Adipocyte (in vitro differentiated cells): ENCODE results near the gene CDH18.

Experiments used
- DNase-seq: peaks from one replicate; pipeline ENCODE4 v3.0.0-alpha.2; 2015; ENCODE audit warnings: low read depth
- H3K27me3 ChIP-seq: replicated peaks from 2 replicates; pipeline ENCODE4 v1.7.0; 2013; ENCODE audit warnings: mild to moderate bottlenecking, low read length, moderate library complexity; ENCODE audit not compliant: control insufficient read depth, insufficient read depth
- H3K36me3 ChIP-seq: 2 replicates; pipeline ENCODE4 v1.7.0; 2013; ENCODE audit warnings: low read length, mild to moderate bottlenecking, moderate library complexity; ENCODE audit not compliant: control insufficient read depth, insufficient read depth, severe bottlenecking
- H3K4me1 ChIP-seq: 2 replicates; pipeline ENCODE4 v1.7.0; 2013; ENCODE audit warnings: mild to moderate bottlenecking, low read length, moderate library complexity; ENCODE audit not compliant: control insufficient read depth, insufficient read depth
- H3K4me3 ChIP-seq: 2 replicates; pipeline ENCODE4 v1.7.0; 2013; ENCODE audit warnings: mild to moderate bottlenecking, low read length, moderate library complexity
- H3K9ac ChIP-seq: 2 replicates; pipeline ENCODE4 v1.7.0; 2013; ENCODE audit warnings: mild to moderate bottlenecking, low read length, moderate library complexity
- H3K9me3 ChIP-seq: 2 replicates; pipeline ENCODE4 v1.7.0; 2013; ENCODE audit warnings: mild to moderate bottlenecking, low read length, moderate library complexity; ENCODE audit not compliant: control insufficient read depth

CDH18 gene

GRCh38 chr5:19988457-19988856, 457 bp upstream of the CDH18 start:
- Histone ChIP-seq H3K27me3 (peaks cover 35% of the 10 kb centered on the region), H3K4me3 (peak overlapping the region; percentile 71), H3K9ac (no peak overlapping the region), H3K9me3 (no peaks in the 10 kb centered on the region), H3K4me1 (peaks cover 9% of the 10 kb centered on the region), H3K36me3 (no peaks in the 10 kb centered on the region)
- no peak for DNase-seq

GRCh38 chr5:19986806-19987205, 1.2 kb downstream of the CDH18 start:
- Histone ChIP-seq H3K27me3 (peaks cover 35% of the 10 kb centered on the region), H3K4me1 (peaks cover 9% of the 10 kb centered on the region), H3K9me3 (no peaks in the 10 kb centered on the region), H3K4me3 (no peak overlapping the region), H3K9ac (no peak overlapping the region), H3K36me3 (no peaks in the 10 kb centered on the region)
- no peak for DNase-seq

- no peaks in the 10 kb centered on the region for H3K9me3 ChIP-seq
- peaks cover 9% of the 10 kb centered on the region for H3K4me1 ChIP-seq
- no peak overlapping the region for H3K9ac ChIP-seq
- H3K27me3 ChIP-seq, result peaks cover 35% of the 10 kb centered on the region
- H3K36me3 ChIP-seq, result no peaks in the 10 kb centered on the region
- H3K4me3 ChIP-seq, result no peak overlapping the region
- DNase-seq, result peak; percentile 78
Measured at GRCh38 chr5:19986031-19986619, 1.9 kb downstream of the CDH18 start.

GRCh38 chr5:19978476-19978875, 9.5 kb downstream of the CDH18 start:
- no peaks in the 10 kb centered on the region for H3K36me3 ChIP-seq
- H3K4me1 ChIP-seq, result no peaks in the 10 kb centered on the region
- no peaks in the 10 kb centered on the region for H3K27me3 ChIP-seq
- no peaks in the 10 kb centered on the region for H3K9me3 ChIP-seq
- no peak for DNase-seq
- no peak overlapping the region for H3K9ac ChIP-seq
- no peak overlapping the region for H3K4me3 ChIP-seq

- Histone ChIP-seq H3K4me1 (no peaks in the 10 kb centered on the region), H3K9me3 (no peaks in the 10 kb centered on the region), H3K27me3 (no peaks in the 10 kb centered on the region), H3K9ac (no peak overlapping the region), H3K4me3 (no peak overlapping the region), H3K36me3 (no peaks in the 10 kb centered on the region)
- no peak for DNase-seq
Measured at GRCh38 chr5:19977099-19977498, 10.9 kb downstream of the CDH18 start.

GRCh38 chr5:19975795-19976194, 12.2 kb downstream of the CDH18 start:
- H3K9me3 ChIP-seq, result no peaks in the 10 kb centered on the region
- no peak overlapping the region for H3K9ac ChIP-seq
- no peaks in the 10 kb centered on the region for H3K27me3 ChIP-seq
- H3K4me1 ChIP-seq, result no peaks in the 10 kb centered on the region
- no peaks in the 10 kb centered on the region for H3K36me3 ChIP-seq
- H3K4me3 ChIP-seq, result no peak overlapping the region
- DNase-seq, result no peak

GRCh38 chr5:19960451-19960850, 27.5 kb downstream of the CDH18 start:
- Histone ChIP-seq H3K4me1 (no peaks in the 10 kb centered on the region), H3K36me3 (no peaks in the 10 kb centered on the region), H3K9ac (no peak overlapping the region), H3K4me3 (no peak overlapping the region), H3K27me3 (no peaks in the 10 kb centered on the region), H3K9me3 (no peaks in the 10 kb centered on the region)
- DNase-seq, result no peak

GRCh38 chr5:19959830-19960384, 28.1 kb downstream of the CDH18 start:
- H3K27me3 ChIP-seq, result no peaks in the 10 kb centered on the region
- no peak overlapping the region for H3K4me3 ChIP-seq
- no peaks in the 10 kb centered on the region for H3K36me3 ChIP-seq
- H3K9ac ChIP-seq, result no peak overlapping the region
- no peaks in the 10 kb centered on the region for H3K9me3 ChIP-seq
- H3K4me1 ChIP-seq, result no peaks in the 10 kb centered on the region
- DNase-seq, result no peak

- DNase-seq, result peak; percentile 32
- Histone ChIP-seq H3K4me3 (no peak overlapping the region), H3K4me1 (no peaks in the 10 kb centered on the region), H3K27me3 (no peaks in the 10 kb centered on the region), H3K36me3 (no peaks in the 10 kb centered on the region), H3K9ac (no peak overlapping the region), H3K9me3 (no peaks in the 10 kb centered on the region)
Measured at GRCh38 chr5:19950897-19951296, 37.1 kb downstream of the CDH18 start.

GRCh38 chr5:19940192-19940591, 47.8 kb downstream of the CDH18 start:
- no peaks in the 10 kb centered on the region for H3K9me3 ChIP-seq
- H3K4me1 ChIP-seq, result no peaks in the 10 kb centered on the region
- no peaks in the 10 kb centered on the region for H3K27me3 ChIP-seq
- H3K9ac ChIP-seq, result no peak overlapping the region
- H3K36me3 ChIP-seq, result no peaks in the 10 kb centered on the region
- H3K4me3 ChIP-seq, result no peak overlapping the region
- peak; percentile 27 for DNase-seq

GRCh38 chr5:19930451-19930850, 57.5 kb downstream of the CDH18 start:
- no peak overlapping the region for H3K9ac ChIP-seq
- H3K36me3 ChIP-seq, result no peaks in the 10 kb centered on the region
- H3K4me3 ChIP-seq, result no peak overlapping the region
- H3K27me3 ChIP-seq, result no peaks in the 10 kb centered on the region
- no peaks in the 10 kb centered on the region for H3K9me3 ChIP-seq
- H3K4me1 ChIP-seq, result peaks cover 25% of the 10 kb centered on the region
- DNase-seq, result no peak
